K562 (cell line): Measurements from ENCODE around the gene NCBP2. TPM values are rescaled to one million over a fixed set of nuclear protein-coding genes. Genes with fewer than 3 reads are reported as not detected.

Source experiments
- DDX20 ChIP-seq: fragments of 450-650 bp; IDR thresholded peaks from 2 replicates; pipeline ENCODE4 v1.6.1; 2016; ENCODE audit warnings: missing genetic modification characterization, low read depth, mild to moderate bottlenecking, missing compliant biosample characterization, moderate library complexity
- E2F8 ChIP-seq: fragments of 450-650 bp; IDR thresholded peaks from 2 replicates; pipeline ENCODE4 v1.7.1; 2018; ENCODE audit warnings: mild to moderate bottlenecking, low read depth; ENCODE audit not compliant: partially characterized antibody
- ESRRA ChIP-seq: fragments of 450-650 bp; IDR thresholded peaks from 2 replicates; pipeline ENCODE4 v1.6.1; 2014; ENCODE audit warnings: low read depth, mild to moderate bottlenecking, moderate library complexity, borderline replicate concordance
- FOXP1 ChIP-seq: sonication (generic); formaldehyde crosslinking; IDR thresholded peaks from 2 replicates; pipeline ENCODE4 v1.8.0; 2022; ENCODE audit warnings: mild to moderate bottlenecking, missing genetic modification reagents
- GABPA ChIP-seq: fragments of 200-800 bp; sonication (Bioruptor generic); conservative IDR thresholded peaks from 2 replicates; pipeline ENCODE4 v1.6.1; 2016; ENCODE audit warnings: low read depth, missing genetic modification characterization, missing compliant biosample characterization
- GTF2B ChIP-seq: IDR thresholded peaks from 2 replicates; pipeline ENCODE4 v1.6.1; 2011; ENCODE audit not compliant: insufficient read length; ENCODE audit errors: extremely low read depth
- HBP1 ChIP-seq: fragments of 450-650 bp; formaldehyde crosslinking; IDR thresholded peaks from 2 replicates; pipeline ENCODE4 v1.4.0; 2022; ENCODE audit warnings: missing genetic modification characterization
- HDAC6 ChIP-seq: IDR thresholded peaks from 2 replicates; pipeline ENCODE4 v1.6.1; 2012; ENCODE audit warnings: low read depth, mild to moderate bottlenecking, control low read depth, inconsistent platforms, low read length, moderate library complexity
- LEF1 ChIP-seq: fragments of 450-650 bp; IDR thresholded peaks from 2 replicates; pipeline ENCODE4 v1.6.1; 2016; ENCODE audit warnings: mild to moderate bottlenecking
- SAFB ChIP-seq: fragments of 200-400 bp; formaldehyde crosslinking; IDR thresholded peaks from 2 replicates; pipeline ENCODE4 v1.6.1; 2017; ENCODE audit warnings: low read depth, low read length, borderline replicate concordance
- TRIM25 ChIP-seq: fragments of 450-650 bp; IDR thresholded peaks from 2 replicates; pipeline ENCODE4 v1.7.0; 2016; ENCODE audit warnings: borderline replicate concordance
- YY1 ChIP-seq, 3 experiments: IDR thresholded peaks; 2 replicates each; pipeline ENCODE4 v1.6.1; 2011; ENCODE audit warnings: low read length in 2 of 3, mild to moderate bottlenecking in 2 of 3, moderate library complexity in 2 of 3, borderline replicate concordance in 1 of 3, control low read depth in 1 of 3, low read depth in 1 of 3; ENCODE audit not compliant: insufficient read depth in 3 of 3, insufficient replicate concordance in 2 of 3, control insufficient read depth in 1 of 3, insufficient read length in 1 of 3; ENCODE audit errors: extremely low read depth in 1 of 3
- ZNF431 ChIP-seq: sonication (generic); formaldehyde crosslinking; IDR thresholded peaks from 2 replicates; pipeline ENCODE4 v1.8.0; 2022; ENCODE audit warnings: mild to moderate bottlenecking, missing genetic modification reagents
- polyA plus RNA-seq, 8 experiments: library from polyadenylated mRNA; depleted of rRNA in 4 of 8; stranded (reverse) in 5 of 8; unstranded in 3 of 8; fragments of >200 nt; fragmentation: Nextera tagmentation in 2 of 8; fragmentation: Illumina TruSeq in 1 of 8; extraction: Ambion mirVana in 2 of 8; extraction: Trizol in 1 of 8; gene quantifications; 2 replicates each; pipeline versions ENCODE4 v1.2.1 to v1.2.3, GENCODE V29; 2011 to 2014; ENCODE audit warnings: inconsistent platforms in 1 of 8, missing spikeins in 1 of 8
- total RNA-seq, 7 experiments: library from RNA; depleted of rRNA in 6 of 7; stranded (reverse); fragments of >200 nt in 6 of 7; fragmentation: Illumina TruSeq in 2 of 7; extraction: Trizol in 2 of 7; gene quantifications; 2 replicates each; pipeline versions ENCODE4 v1.2.1 to v1.2.3, GENCODE V29; 2011 to 2021; ENCODE audit warnings: low replicate concordance in 1 of 7
- TF ChIP-seq, protein P1 (sequence below): fragments of 200-800 bp; sonication (Bioruptor generic); IDR thresholded peaks from 2 replicates; pipeline ENCODE4 v1.6.1; 2017; ENCODE audit warnings: missing genetic modification characterization, missing compliant biosample characterization
- TF ChIP-seq, protein P2 (sequence below): fragments of 250-450 bp; sonication (Bioruptor Pico); IDR thresholded peaks from 2 replicates; pipeline ENCODE4 v1.8.0; 2022; ENCODE audit warnings: inconsistent platforms

Gene NCBP2
- total and polyA plus RNA-seq, 9 of the 15 experiments (the other 6 are each of a cell fraction or from before 2014, with no cell fraction given) = 56.4 to 102 (median 82.3) TPM

DNA sequence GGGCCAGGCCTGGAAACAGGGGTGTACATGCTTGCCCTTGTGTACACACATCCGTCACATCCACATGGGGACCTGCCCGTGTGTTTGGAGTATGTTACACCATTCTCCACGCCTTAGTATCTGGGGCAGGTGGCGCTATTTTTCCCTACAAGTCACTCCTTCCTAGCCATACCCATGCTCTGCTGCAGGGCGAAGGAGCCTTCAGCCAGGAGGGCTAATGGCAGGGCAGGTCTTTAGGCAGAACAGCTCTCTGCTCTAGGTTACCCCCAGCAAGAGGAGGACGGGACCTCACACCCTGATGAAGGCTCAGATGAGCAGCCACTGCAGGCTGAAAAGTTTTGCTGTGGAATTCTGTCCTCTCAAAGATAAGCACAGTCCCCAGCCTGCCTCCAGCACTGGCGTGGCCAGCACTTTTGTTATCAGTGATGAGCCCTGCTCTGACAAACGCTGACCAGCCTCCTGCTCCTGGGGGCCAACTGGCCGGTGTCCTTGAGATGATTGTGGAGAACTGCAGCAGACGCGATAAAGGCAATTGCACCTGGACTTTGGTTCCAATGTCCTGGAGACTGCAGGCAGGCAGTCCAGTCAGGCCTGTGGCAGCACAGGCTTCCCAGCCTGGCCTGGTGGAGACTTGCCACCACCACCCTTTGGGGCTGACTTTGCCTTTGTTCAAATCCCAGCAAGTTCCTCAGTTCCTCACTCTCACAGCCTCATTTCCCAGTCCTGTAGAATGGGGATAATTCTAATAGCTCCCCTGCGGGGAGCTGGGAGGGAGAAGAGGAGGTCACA is 46.1 kb upstream of the NCBP2 start (continued):
- peak; percentile 28 for TF ChIP-seq E2F8
- TF ChIP-seq, protein P1, sequence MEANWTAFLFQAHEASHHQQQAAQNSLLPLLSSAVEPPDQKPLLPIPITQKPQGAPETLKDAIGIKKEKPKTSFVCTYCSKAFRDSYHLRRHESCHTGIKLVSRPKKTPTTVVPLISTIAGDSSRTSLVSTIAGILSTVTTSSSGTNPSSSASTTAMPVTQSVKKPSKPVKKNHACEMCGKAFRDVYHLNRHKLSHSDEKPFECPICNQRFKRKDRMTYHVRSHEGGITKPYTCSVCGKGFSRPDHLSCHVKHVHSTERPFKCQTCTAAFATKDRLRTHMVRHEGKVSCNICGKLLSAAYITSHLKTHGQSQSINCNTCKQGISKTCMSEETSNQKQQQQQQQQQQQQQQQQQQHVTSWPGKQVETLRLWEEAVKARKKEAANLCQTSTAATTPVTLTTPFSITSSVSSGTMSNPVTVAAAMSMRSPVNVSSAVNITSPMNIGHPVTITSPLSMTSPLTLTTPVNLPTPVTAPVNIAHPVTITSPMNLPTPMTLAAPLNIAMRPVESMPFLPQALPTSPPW (CRISPR knock-in tag) = peak; percentile 78
- no peak; the same call in none of the 2 replicates for TF ChIP-seq FOXP1 (CRISPR knock-in tag)
- TF ChIP-seq GTF2B = no peak
- TF ChIP-seq DDX20 = no peak
- peak; percentile 72 for TF ChIP-seq LEF1
- TF ChIP-seq, protein P2, sequence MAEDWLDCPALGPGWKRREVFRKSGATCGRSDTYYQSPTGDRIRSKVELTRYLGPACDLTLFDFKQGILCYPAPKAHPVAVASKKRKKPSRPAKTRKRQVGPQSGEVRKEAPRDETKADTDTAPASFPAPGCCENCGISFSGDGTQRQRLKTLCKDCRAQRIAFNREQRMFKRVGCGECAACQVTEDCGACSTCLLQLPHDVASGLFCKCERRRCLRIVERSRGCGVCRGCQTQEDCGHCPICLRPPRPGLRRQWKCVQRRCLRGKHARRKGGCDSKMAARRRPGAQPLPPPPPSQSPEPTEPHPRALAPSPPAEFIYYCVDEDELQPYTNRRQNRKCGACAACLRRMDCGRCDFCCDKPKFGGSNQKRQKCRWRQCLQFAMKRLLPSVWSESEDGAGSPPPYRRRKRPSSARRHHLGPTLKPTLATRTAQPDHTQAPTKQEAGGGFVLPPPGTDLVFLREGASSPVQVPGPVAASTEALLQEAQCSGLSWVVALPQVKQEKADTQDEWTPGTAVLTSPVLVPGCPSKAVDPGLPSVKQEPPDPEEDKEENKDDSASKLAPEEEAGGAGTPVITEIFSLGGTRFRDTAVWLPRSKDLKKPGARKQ (CRISPR knock-in tag) = no peak
- no peak for TF ChIP-seq TRIM25
- TF ChIP-seq HDAC6 = no peak
- TF ChIP-seq YY1 (IDR thresholded peaks at IDR 0.05; ENCODE audit: borderline replicate concordance in 1 of 3, control insufficient read depth in 1 of 3, extremely low read depth in 1 of 3, insufficient read depth in 3 of 3, insufficient read length in 1 of 3, insufficient replicate concordance in 2 of 3, low read depth in 1 of 3, low read length in 2 of 3) = peak in 2 of 3 experiments; percentile 2 to 55
- peak; percentile 50; the same call in 1 of the 2 replicates for TF ChIP-seq ZNF431
- TF ChIP-seq HBP1 (CRISPR knock-in tag) = no peak
- no peak for TF ChIP-seq SAFB
- peak; percentile 73 for TF ChIP-seq ESRRA
- no peak for TF ChIP-seq GABPA
